T follicular helper cell (primary cell): ENCODE data around the gene RAI1.

Experiments used
- DNase-seq: peaks from one replicate; pipeline ENCODE4 v3.0.0-alpha.2; 2020; ENCODE audit warnings: low read depth

Gene RAI1

GRCh38 chr17:17767887-17768418, 86.7 kb downstream of the RAI1 start:
- DNase-seq: no peak

- DNase-seq: no peak
Measured at GRCh38 chr17:17768424-17769088, 87.3 kb downstream of the RAI1 start.

- no peak for DNase-seq
Measured at GRCh38 chr17:17769869-17770631, 88.8 kb downstream of the RAI1 start.

GRCh38 chr17:17770632-17771044, 89.4 kb downstream of the RAI1 start:
- DNase-seq: no peak

- no peak for DNase-seq
Measured at GRCh38 chr17:17771498-17772201, 90.4 kb downstream of the RAI1 start.

GRCh38 chr17:17772231-17772630, 91.0 kb downstream of the RAI1 start:
- DNase-seq: no peak

GRCh38 chr17:17774009-17774881, 93.0 kb downstream of the RAI1 start:
- DNase-seq: no peak

- no peak for DNase-seq
Measured at GRCh38 chr17:17776889-17777288, 95.6 kb downstream of the RAI1 start.

GRCh38 chr17:17778308-17779014, 97.2 kb downstream of the RAI1 start:
- no peak for DNase-seq

- no peak for DNase-seq
Measured at GRCh38 chr17:17779015-17779611, 97.9 kb downstream of the RAI1 start.

- DNase-seq: no peak
Measured at GRCh38 chr17:17780922-17781590, 99.8 kb downstream of the RAI1 start.

GRCh38 chr17:17781591-17782496, 100.6 kb downstream of the RAI1 start:
- peak; percentile 26 for DNase-seq

GRCh38 chr17:17782523-17783115, 101.4 kb downstream of the RAI1 start:
- DNase-seq: no peak

GRCh38 chr17:17783116-17783824, 102.0 kb downstream of the RAI1 start:
- peak; percentile 50 for DNase-seq

GRCh38 chr17:17783825-17784656, 102.8 kb downstream of the RAI1 start:
- no peak for DNase-seq

GRCh38 chr17:17784657-17785267, 103.5 kb downstream of the RAI1 start:
- DNase-seq: no peak
